22Rv1 (cell line): ENCODE results near the gene SRPRB.

Experiments used
- H3K27ac ChIP-seq: fragments of 450-650 bp; 2 replicates; pipeline ENCODE4 v1.5.1; 2017
- CTCF ChIP-seq: fragments of 450-650 bp; IDR thresholded peaks from 2 replicates; pipeline ENCODE4 v1.5.1; 2017; ENCODE audit warnings: mild to moderate bottlenecking
- ZFX ChIP-seq: fragments of 450-650 bp; IDR thresholded peaks from 2 replicates; pipeline ENCODE4 v1.6.1; 2017; ENCODE audit warnings: antibody characterized with exemption, borderline replicate concordance

The SRPRB gene

DNA sequence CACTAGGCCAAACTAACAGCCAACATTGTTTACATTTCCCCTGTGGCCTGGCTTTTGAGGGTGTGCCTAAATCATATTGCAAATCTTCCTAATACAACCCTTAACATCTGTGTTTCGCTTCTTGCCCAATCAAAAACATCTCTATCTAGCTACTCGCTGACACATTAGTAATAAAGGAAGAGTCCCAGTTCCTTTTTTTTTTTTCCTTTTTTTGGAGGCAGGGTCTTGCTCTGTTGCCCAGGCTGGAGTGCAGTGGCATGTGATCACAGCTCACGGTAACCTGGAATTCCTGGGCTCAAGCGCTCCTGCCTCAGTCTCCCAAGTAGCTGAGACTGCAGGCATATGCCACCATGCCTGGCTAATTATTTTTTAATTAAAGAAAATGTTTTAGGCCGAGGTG, 2.1 kb upstream of the SRPRB start:
- no peak overlapping the region for H3K27ac ChIP-seq
- TF ChIP-seq CTCF (no peak), ZFX (no peak)

DNA sequence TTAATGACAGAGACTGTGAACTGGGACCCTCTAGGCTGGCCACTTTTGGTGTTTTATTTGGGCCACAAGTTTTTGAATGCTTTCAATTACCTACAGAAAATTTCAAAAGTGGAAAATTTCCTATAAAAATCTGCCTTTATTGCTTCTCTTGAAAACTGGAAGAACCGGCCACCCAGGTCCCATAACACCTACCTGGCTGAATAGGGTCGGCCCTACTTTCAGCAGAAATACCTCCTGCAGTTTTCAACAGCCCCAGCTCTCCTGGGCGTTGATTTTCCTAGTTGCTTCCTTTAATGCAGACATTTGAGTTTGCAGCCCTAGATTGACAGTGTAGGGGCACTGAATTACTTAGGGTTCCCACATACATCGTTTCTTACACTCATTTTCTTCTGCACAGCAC, 719 bp upstream of the SRPRB start:
- H3K27ac ChIP-seq, result no peak overlapping the region
- TF ChIP-seq CTCF, result no peak
- TF ChIP-seq ZFX, result no peak

- no peak overlapping the region for H3K27ac ChIP-seq
- TF ChIP-seq ZFX (no peak), CTCF (no peak)
Measured at GRCh38 chr3:133805384-133805701, 272 bp upstream of the SRPRB start.

DNA sequence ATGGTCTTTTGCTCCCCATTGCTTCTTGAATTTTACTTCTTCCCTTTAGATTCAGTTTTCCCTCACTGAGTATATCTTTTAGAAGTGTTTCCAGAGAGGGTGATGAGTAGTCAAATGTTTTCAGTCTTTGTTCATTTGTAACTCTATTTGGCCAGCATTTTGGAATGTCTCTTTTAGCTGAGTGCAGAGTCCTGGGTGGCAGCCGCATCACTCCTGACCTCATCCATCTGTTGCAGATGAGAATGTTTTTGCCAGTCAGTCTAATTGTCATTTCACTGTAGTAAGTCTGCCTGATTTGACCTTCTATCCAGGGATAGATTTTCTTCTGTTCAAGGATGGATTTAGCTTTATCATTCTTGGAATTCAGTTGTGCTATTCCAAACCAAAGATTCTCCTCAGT, 7.3 kb downstream of the SRPRB start:
- TF ChIP-seq CTCF (no peak), ZFX (no peak)
- H3K27ac ChIP-seq, result no peak overlapping the region

DNA sequence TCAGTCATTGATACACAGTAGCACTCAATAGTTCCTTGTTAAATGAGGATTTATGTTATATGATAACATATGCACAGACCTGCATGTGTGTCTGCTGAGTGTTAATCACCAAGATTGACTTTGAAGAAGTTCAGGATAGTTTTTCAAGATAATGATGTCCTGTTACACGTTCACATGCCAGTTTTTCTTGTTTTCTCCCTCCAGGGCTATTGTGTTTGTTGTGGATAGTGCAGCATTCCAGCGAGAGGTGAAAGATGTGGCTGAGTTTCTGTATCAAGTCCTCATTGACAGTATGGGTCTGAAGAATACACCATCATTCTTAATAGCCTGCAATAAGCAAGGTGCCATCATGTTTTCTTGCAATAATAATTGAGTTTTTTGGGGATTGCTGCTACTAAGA, 9.8 kb downstream of the SRPRB start:
- no peak overlapping the region for H3K27ac ChIP-seq
- no peak for TF ChIP-seq ZFX
- no peak for TF ChIP-seq CTCF

GRCh38 chr3:133820129-133820528, 14.5 kb downstream of the SRPRB start:
- no peak for TF ChIP-seq CTCF
- no peak for TF ChIP-seq ZFX
- H3K27ac ChIP-seq, result no peak overlapping the region

DNA sequence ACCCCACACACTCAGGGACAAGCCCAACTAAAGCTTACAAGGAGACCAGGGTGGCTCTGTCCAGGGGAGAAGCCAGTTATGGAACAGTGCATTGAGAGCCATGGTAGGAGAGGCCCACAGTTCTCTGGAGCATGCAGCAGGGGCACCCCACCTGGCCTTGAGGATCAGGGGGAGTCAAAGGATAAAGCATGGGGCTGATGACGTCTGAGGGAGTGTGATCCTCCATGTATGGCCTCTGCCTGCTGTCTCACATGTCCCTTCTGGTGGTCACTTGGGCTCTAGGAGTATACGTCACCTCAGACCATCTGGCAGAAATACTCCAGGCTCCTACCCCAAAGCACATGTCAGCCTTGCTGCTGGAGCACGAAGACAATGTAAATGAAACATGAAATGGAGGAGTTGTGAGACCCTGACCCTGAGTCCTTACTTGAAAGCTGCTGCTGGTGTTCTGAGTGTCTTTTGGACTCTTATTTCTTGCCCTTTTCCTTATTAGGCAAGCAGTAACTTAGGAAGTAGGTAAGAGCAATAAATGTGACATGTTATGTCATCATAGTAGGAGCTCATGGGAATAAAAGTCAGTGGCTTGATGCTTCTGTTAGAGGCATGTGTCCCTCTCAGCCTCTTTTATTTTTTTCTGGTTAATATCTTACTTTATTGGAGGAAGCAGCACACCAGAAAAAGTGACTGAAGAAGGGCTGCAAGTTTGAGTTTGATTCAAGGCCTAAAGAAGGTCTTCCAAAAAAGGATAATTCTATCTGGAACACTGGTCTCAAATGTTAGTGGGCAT, 15.5 kb downstream of the SRPRB start:
- TF ChIP-seq ZFX (no peak), CTCF (no peak)
- no peak overlapping the region for H3K27ac ChIP-seq
